SK-N-MC (cell line): ENCODE data around the gene NEGR1.

Experiments
- EZH2 ChIP-seq: fragments of 200-600 bp; sonication (generic); IDR thresholded peaks from one replicate; pipeline ENCODE4 v1.6.1; 2017; ENCODE audit warnings: antibody characterized with exemption
- POLR2AphosphoS5 ChIP-seq: IDR thresholded peaks from 2 replicates; pipeline ENCODE4 v1.6.1; 2012; ENCODE audit warnings: mild to moderate bottlenecking, low read depth, low read length, borderline replicate concordance

DNA sequence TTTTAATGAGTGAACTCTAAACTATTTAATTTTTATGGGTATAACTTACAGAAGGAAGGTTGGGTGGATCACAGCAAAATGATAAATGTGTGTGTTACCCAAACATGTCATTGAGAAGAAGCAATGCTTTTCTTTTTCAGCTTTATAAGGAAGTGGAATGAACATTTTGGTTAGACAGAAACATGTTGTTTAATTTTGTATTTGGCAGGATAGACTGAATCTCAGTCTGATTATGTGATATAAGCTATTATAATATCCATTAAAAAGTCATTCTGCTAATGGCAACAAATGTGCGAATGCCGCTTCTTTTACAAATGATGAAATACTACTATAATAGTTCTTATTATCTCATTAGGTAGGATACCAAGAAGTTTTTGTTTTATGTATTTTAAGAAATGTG lies 919.6 kb downstream of the NEGR1 start:
- TF ChIP-seq POLR2AphosphoS5 (no peak), EZH2 (no peak)
